Caco-2 (cell line): Measurements from ENCODE around the gene PCDH1. TPM values are rescaled to one million over a fixed set of nuclear protein-coding genes. Genes with fewer than 3 reads are reported as not detected.

Experiments
- BruUV-seq: library from RNA; stranded (reverse); fragments of 400-500 nt; replicated peaks from 2 replicates; lab custom pipeline; 2021; lab: Mats Ljungman, UMichigan
- CTCF ChIA-PET: fragments of 300-600 bp; sonication (Branson Sonifier 250); formaldehyde crosslinking; loops from one replicate; lab custom pipeline; 2022; ENCODE audit warnings: antibody characterized with exemption; lab: Charles Lee
- POLR2A ChIA-PET: fragments of 300-600 bp; sonication (Branson Sonifier 250); formaldehyde crosslinking; loops from one replicate; lab custom pipeline; 2022; ENCODE audit warnings: antibody characterized with exemption; lab: Charles Lee
- DNase-seq, 2 experiments: peaks; one replicate each; pipeline versions ENCODE4 v3.0.0 to v3.0.0-alpha.2; 2020 to 2022
- H3K27me3 ChIP-seq: replicated peaks from 2 replicates; pipeline ENCODE4 v1.6.0; 2011; ENCODE audit warnings: low read length; ENCODE audit not compliant: control insufficient read depth, insufficient read depth
- H3K36me3 ChIP-seq: 2 replicates; pipeline ENCODE4 v1.5.1; 2011; ENCODE audit warnings: low read length; ENCODE audit not compliant: control insufficient read depth, insufficient read depth
- H3K4me1 ChIP-seq: fragments of 250-450 bp; sonication (Bioruptor Pico); 2 replicates; pipeline ENCODE4 v1.5.1; 2020; ENCODE audit warnings: mild to moderate bottlenecking
- H3K4me3 ChIP-seq: 2 replicates; pipeline ENCODE4 v1.5.1; 2011; ENCODE audit warnings: low read depth, mild to moderate bottlenecking, control low read depth, low read length
- H3K9me3 ChIP-seq: fragments of 250-450 bp; sonication (Bioruptor Pico); 2 replicates; pipeline ENCODE4 v1.5.1; 2020; ENCODE audit warnings: mild to moderate bottlenecking, moderate library complexity
- H3K27ac Mint-ChIP-seq: one replicate; pipeline ENCODE4 v1.8.0; 2022; ENCODE audit warnings: mixed read lengths; ENCODE audit not compliant: unreplicated experiment
- H3K27me3 Mint-ChIP-seq: one replicate; pipeline ENCODE4 v1.8.0; 2022; ENCODE audit warnings: mixed read lengths; ENCODE audit not compliant: insufficient read depth, unreplicated experiment
- H3K36me3 Mint-ChIP-seq: one replicate; pipeline ENCODE4 v1.8.0; 2022; ENCODE audit warnings: mild to moderate bottlenecking, mixed read lengths; ENCODE audit not compliant: insufficient read depth, unreplicated experiment
- H3K4me1 Mint-ChIP-seq: one replicate; pipeline ENCODE4 v1.8.0; 2022; ENCODE audit warnings: low read depth, mixed read lengths; ENCODE audit not compliant: unreplicated experiment
- H3K4me3 Mint-ChIP-seq: one replicate; pipeline ENCODE4 v1.8.0; 2022; ENCODE audit warnings: mild to moderate bottlenecking, moderate library complexity, mixed read lengths; ENCODE audit not compliant: unreplicated experiment
- H3K9me3 Mint-ChIP-seq: one replicate; pipeline ENCODE4 v1.8.0; 2022; ENCODE audit warnings: mixed read lengths; ENCODE audit not compliant: unreplicated experiment
- intact Hi-C: fragments of 100-400 bp; cut with micrococcal nuclease; formaldehyde crosslinking; loops from one replicate; pipeline ENCODE4 v1.10.0; 2022; ENCODE audit not compliant: unreplicated experiment
- total RNA-seq: library from RNA; stranded (reverse); gene quantifications from 2 replicates; pipeline ENCODE4 v1.2.3, GENCODE V29; 2022
- TF ChIP-seq, protein P1 (sequence below), 2 experiments: fragments of 200-600 bp in 1 of 2; IDR thresholded peaks; 1 replicate in 1 of 2; 2 replicates in 1 of 2; pipeline versions ENCODE4 v1.5.1 to v1.8.0; 2011 to 2022; ENCODE audit warnings: antibody characterized with exemption in 1 of 2, control low read depth in 1 of 2, inconsistent platforms in 1 of 2, low read depth in 1 of 2, low read length in 1 of 2, mild to moderate bottlenecking in 1 of 2, moderate library complexity in 1 of 2; ENCODE audit not compliant: insufficient read depth in 1 of 2, severe bottlenecking in 1 of 2, unreplicated experiment in 1 of 2

Gene PCDH1
- total RNA-seq, 1 experiment from 2014 or later = 1.5 TPM

GRCh38 chr5:141919218-141920119 is 41.3 kb upstream of the PCDH1 start:
- intact Hi-C loops = no loop called here
- POLR2A ChIA-PET = no interaction called here
- no TSS peak for BruUV-seq

GRCh38 chr5:141917760-141918159 is 39.5 kb upstream of the PCDH1 start:
- Mint-ChIP-seq H3K27me3 (no peaks in the 10 kb centered on the region), H3K27ac (no peak overlapping the region), H3K9me3 (no peaks in the 10 kb centered on the region), H3K36me3 (no peaks in the 10 kb centered on the region), H3K4me1 (peaks cover 13% of the 10 kb centered on the region), H3K4me3 (no peak overlapping the region)
- Histone ChIP-seq H3K9me3 (no peaks in the 10 kb centered on the region), H3K27me3 (no peaks in the 10 kb centered on the region), H3K36me3 (no peaks in the 10 kb centered on the region), H3K4me1 (peaks cover 12% of the 10 kb centered on the region), H3K4me3 (no peak overlapping the region)
- no TSS peak for BruUV-seq
- intact Hi-C loops = no loop called here
- DNase-seq = no peak
- TF ChIP-seq, protein P1, sequence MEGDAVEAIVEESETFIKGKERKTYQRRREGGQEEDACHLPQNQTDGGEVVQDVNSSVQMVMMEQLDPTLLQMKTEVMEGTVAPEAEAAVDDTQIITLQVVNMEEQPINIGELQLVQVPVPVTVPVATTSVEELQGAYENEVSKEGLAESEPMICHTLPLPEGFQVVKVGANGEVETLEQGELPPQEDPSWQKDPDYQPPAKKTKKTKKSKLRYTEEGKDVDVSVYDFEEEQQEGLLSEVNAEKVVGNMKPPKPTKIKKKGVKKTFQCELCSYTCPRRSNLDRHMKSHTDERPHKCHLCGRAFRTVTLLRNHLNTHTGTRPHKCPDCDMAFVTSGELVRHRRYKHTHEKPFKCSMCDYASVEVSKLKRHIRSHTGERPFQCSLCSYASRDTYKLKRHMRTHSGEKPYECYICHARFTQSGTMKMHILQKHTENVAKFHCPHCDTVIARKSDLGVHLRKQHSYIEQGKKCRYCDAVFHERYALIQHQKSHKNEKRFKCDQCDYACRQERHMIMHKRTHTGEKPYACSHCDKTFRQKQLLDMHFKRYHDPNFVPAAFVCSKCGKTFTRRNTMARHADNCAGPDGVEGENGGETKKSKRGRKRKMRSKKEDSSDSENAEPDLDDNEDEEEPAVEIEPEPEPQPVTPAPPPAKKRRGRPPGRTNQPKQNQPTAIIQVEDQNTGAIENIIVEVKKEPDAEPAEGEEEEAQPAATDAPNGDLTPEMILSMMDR (IDR thresholded peaks at IDR 0.05; ENCODE audit: insufficient read depth in 1 of 2, low read depth in 1 of 2, low read length in 1 of 2, severe bottlenecking in 1 of 2, unreplicated experiment in 1 of 2) = no peak
- ChIA-PET CTCF (interaction anchor here (1.2 kb wide), 1 partner anchor 43 kb away, joined by 5 read pairs; no protein-coding TSS in a partner anchor), POLR2A (no interaction called here)

More at GRCh38 chr5:141919218-141920119, 41.3 kb upstream of the PCDH1 start:
- Mint-ChIP-seq H3K4me1 (peaks cover 14% of the 10 kb centered on the region), H3K27ac (no peak overlapping the region), H3K9me3 (no peaks in the 10 kb centered on the region), H3K4me3 (no peak overlapping the region), H3K27me3 (no peaks in the 10 kb centered on the region), H3K36me3 (peaks cover 11% of the 10 kb centered on the region)
- peak; percentile 35 to 67 for DNase-seq
- no peaks in the 10 kb centered on the region for H3K27me3 ChIP-seq
- CTCF ChIA-PET = no interaction called here
- H3K36me3 ChIP-seq = no peaks in the 10 kb centered on the region
- H3K9me3 ChIP-seq = no peaks in the 10 kb centered on the region
- TF ChIP-seq, protein P1 (IDR thresholded peaks at IDR 0.05; ENCODE audit: insufficient read depth in 1 of 2, low read depth in 1 of 2, low read length in 1 of 2, severe bottlenecking in 1 of 2, unreplicated experiment in 1 of 2) = no peak
- no peak overlapping the region for H3K4me3 ChIP-seq
- peaks cover 16% of the 10 kb centered on the region for H3K4me1 ChIP-seq

GRCh38 chr5:141916522-141916921 is 38.3 kb upstream of the PCDH1 start:
- no peak overlapping the region for H3K27ac Mint-ChIP-seq
- CTCF ChIA-PET = interaction anchor here (0.6 to 4.0 kb wide), 7 partner anchors 28 to 797 kb away, joined by 3 to 17 read pairs (median 3); partner anchors contain the start of genes PCDH1 and RNF14
- Histone ChIP-seq H3K36me3 (no peaks in the 10 kb centered on the region), H3K27me3 (no peaks in the 10 kb centered on the region), H3K4me3 (no peak overlapping the region), H3K9me3 (no peaks in the 10 kb centered on the region), H3K4me1 (peaks cover 11% of the 10 kb centered on the region)
- H3K4me3 Mint-ChIP-seq = no peak overlapping the region
- TF ChIP-seq, protein P1 (IDR thresholded peaks at IDR 0.05; ENCODE audit: insufficient read depth in 1 of 2, low read depth in 1 of 2, low read length in 1 of 2, severe bottlenecking in 1 of 2, unreplicated experiment in 1 of 2) = no peak
- intact Hi-C loops = no loop called here
- H3K9me3 Mint-ChIP-seq = no peaks in the 10 kb centered on the region
- H3K27me3 Mint-ChIP-seq = no peaks in the 10 kb centered on the region
- BruUV-seq = no TSS peak
- POLR2A ChIA-PET = no interaction called here
- peaks cover 13% of the 10 kb centered on the region for H3K4me1 Mint-ChIP-seq
- DNase-seq = no peak
- no peaks in the 10 kb centered on the region for H3K36me3 Mint-ChIP-seq
